A549 (cell line): ENCODE results near the gene STMN3.

Experiments used
- HDAC2 ChIP-seq: fragments of 200-600 bp; sonication (generic); IDR thresholded peaks from 2 replicates; pipeline ENCODE4 v1.6.1; 2016
- HMGXB4 ChIP-seq: fragments of 250-450 bp; sonication (Bioruptor Pico); IDR thresholded peaks from 2 replicates; pipeline ENCODE4 v1.5.0; 2021; ENCODE audit warnings: mild to moderate bottlenecking, moderate library complexity, borderline replicate concordance
- KDM1A ChIP-seq: fragments of 200-600 bp; sonication (generic); IDR thresholded peaks from 2 replicates; pipeline ENCODE4 v1.6.1; 2016; ENCODE audit warnings: low read depth, mild to moderate bottlenecking
- MYC ChIP-seq: IDR thresholded peaks from 2 replicates; pipeline ENCODE4 v1.6.1; 2012; ENCODE audit warnings: mild to moderate bottlenecking, inconsistent platforms, low read length, improper control_type of control experiment, borderline replicate concordance
- POLR2A ChIP-seq: IDR thresholded peaks from 2 replicates; pipeline ENCODE4 v1.6.1; 2012; ENCODE audit warnings: mild to moderate bottlenecking, low read length
- POLR2AphosphoS2 ChIP-seq: conservative IDR thresholded peaks from 2 replicates; pipeline ENCODE4 v1.6.1; 2012; ENCODE audit warnings: low read length, improper control_type of control experiment, inconsistent platforms
- RCOR1 ChIP-seq: fragments of 150-350 bp; IDR thresholded peaks from 2 replicates; pipeline ENCODE4 v1.6.1; 2014; ENCODE audit warnings: antibody characterized with exemption, low read length, low read depth
- USF2 ChIP-seq: fragments of 450-650 bp; IDR thresholded peaks from 2 replicates; pipeline ENCODE4 v1.6.1; 2014; ENCODE audit warnings: antibody characterized with exemption
- TF ChIP-seq, protein P1 (sequence below): fragments of >200 bp; sonication (Bioruptor Twin); formaldehyde crosslinking; IDR thresholded peaks from 3 replicates; pipeline ENCODE4 v1.5.1; 2016
- TF ChIP-seq, protein P2 (sequence below): fragments of 200-600 bp; sonication (generic); IDR thresholded peaks from 2 replicates; pipeline ENCODE4 v1.6.1; 2016; ENCODE audit warnings: antibody characterized with exemption, mild to moderate bottlenecking, moderate library complexity

DNA sequence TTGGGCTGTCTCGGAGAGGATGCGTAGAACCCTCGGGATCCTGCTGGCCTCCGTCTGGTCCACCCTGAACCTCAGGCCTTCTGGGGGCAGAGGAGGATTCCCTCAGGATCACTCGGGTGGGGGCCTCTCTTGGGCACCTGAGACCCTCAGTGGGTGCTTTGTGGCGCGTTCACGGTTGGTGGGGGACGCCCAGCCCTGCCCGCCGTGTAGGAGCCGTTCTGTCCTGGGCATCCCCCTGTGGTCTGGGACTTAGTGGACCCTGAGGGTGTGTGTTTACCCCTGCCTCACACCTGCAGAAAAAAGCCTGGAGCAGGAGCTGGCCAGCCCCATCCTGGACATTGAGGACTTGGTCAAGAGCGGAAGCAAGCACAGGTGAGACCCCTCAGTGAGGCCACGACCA lies 12.5 kb upstream of the STMN3 start:
- TF ChIP-seq, protein P1, sequence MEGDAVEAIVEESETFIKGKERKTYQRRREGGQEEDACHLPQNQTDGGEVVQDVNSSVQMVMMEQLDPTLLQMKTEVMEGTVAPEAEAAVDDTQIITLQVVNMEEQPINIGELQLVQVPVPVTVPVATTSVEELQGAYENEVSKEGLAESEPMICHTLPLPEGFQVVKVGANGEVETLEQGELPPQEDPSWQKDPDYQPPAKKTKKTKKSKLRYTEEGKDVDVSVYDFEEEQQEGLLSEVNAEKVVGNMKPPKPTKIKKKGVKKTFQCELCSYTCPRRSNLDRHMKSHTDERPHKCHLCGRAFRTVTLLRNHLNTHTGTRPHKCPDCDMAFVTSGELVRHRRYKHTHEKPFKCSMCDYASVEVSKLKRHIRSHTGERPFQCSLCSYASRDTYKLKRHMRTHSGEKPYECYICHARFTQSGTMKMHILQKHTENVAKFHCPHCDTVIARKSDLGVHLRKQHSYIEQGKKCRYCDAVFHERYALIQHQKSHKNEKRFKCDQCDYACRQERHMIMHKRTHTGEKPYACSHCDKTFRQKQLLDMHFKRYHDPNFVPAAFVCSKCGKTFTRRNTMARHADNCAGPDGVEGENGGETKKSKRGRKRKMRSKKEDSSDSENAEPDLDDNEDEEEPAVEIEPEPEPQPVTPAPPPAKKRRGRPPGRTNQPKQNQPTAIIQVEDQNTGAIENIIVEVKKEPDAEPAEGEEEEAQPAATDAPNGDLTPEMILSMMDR, result no peak
- no peak for TF ChIP-seq POLR2AphosphoS2
- TF ChIP-seq, protein P2, sequence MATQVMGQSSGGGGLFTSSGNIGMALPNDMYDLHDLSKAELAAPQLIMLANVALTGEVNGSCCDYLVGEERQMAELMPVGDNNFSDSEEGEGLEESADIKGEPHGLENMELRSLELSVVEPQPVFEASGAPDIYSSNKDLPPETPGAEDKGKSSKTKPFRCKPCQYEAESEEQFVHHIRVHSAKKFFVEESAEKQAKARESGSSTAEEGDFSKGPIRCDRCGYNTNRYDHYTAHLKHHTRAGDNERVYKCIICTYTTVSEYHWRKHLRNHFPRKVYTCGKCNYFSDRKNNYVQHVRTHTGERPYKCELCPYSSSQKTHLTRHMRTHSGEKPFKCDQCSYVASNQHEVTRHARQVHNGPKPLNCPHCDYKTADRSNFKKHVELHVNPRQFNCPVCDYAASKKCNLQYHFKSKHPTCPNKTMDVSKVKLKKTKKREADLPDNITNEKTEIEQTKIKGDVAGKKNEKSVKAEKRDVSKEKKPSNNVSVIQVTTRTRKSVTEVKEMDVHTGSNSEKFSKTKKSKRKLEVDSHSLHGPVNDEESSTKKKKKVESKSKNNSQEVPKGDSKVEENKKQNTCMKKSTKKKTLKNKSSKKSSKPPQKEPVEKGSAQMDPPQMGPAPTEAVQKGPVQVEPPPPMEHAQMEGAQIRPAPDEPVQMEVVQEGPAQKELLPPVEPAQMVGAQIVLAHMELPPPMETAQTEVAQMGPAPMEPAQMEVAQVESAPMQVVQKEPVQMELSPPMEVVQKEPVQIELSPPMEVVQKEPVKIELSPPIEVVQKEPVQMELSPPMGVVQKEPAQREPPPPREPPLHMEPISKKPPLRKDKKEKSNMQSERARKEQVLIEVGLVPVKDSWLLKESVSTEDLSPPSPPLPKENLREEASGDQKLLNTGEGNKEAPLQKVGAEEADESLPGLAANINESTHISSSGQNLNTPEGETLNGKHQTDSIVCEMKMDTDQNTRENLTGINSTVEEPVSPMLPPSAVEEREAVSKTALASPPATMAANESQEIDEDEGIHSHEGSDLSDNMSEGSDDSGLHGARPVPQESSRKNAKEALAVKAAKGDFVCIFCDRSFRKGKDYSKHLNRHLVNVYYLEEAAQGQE, result no peak
- no peak for TF ChIP-seq KDM1A
- TF ChIP-seq USF2, result no peak
- TF ChIP-seq POLR2A, result no peak
- TF ChIP-seq RCOR1, result no peak
- TF ChIP-seq HMGXB4 (CRISPR knock-in tag), result no peak
- no peak for TF ChIP-seq HDAC2
- TF ChIP-seq MYC, result no peak
